Lower lobe of right lung (tissue), 2 donors: ENCODE results near the gene SCRG1. TPM values are rescaled to one million over a fixed set of nuclear protein-coding genes. Genes with fewer than 3 reads are reported as not detected.

ENCODE experiments used
- ATAC-seq, 2 donors: fragments of 200-7000 bp; cut with Tn5 transposase; one replicate each; pipeline ENCODE4 v1.9.1; 2020 to 2022; ENCODE audit warnings: mild to moderate bottlenecking in 2 of 2, moderate library complexity in 2 of 2
- DNase-seq: peaks from one replicate; pipeline ENCODE4 v3.0.0-alpha.2; 2020
- H3K27ac ChIP-seq: fragments of 200-600 bp; one replicate; pipeline ENCODE4 v1.8.0; 2022
- H3K27me3 ChIP-seq: fragments of 200-600 bp; one replicate; pipeline ENCODE4 v1.8.0; 2022; ENCODE audit warnings: low read depth
- H3K36me3 ChIP-seq: fragments of 200-600 bp; one replicate; pipeline ENCODE4 v1.8.0; 2022; ENCODE audit warnings: mild to moderate bottlenecking
- H3K4me1 ChIP-seq: fragments of 200-600 bp; one replicate; pipeline ENCODE4 v1.8.0; 2022
- H3K4me3 ChIP-seq: fragments of 200-600 bp; one replicate; pipeline ENCODE4 v1.8.0; 2022; ENCODE audit warnings: mild to moderate bottlenecking
- H3K9me3 ChIP-seq: fragments of 200-600 bp; one replicate; pipeline ENCODE4 v1.8.0; 2022
- CTCF ChIP-seq: fragments of 200-600 bp; IDR thresholded peaks from one replicate; pipeline ENCODE4 v1.8.0; 2022; ENCODE audit warnings: antibody characterized with exemption, mild to moderate bottlenecking
- intact Hi-C: fragments of 100-400 bp; cut with DNase I; formaldehyde crosslinking; loops from one replicate; pipeline ENCODE4 v1.11.0; 2022
- total RNA-seq: library from RNA; stranded (reverse); fragmentation: NEBNext Ultra II Directional; extraction: Animal tissue kit (Norgen Biotek cat#: 25700); gene quantifications from one replicate; pipeline ENCODE4 v1.2.1, GENCODE V29; 2021
- donor health status: DM: no; HTN: yes; CAD: no; lungs with severe emphysema.

Gene SCRG1
- total RNA-seq, 1 donor from 2014 or later, result 0.32 TPM

- Histone ChIP-seq H3K4me3 (no peak overlapping the region), H3K9me3 (no peaks in the 10 kb centered on the region), H3K36me3 (no peaks in the 10 kb centered on the region), H3K4me1 (peaks cover 6% of the 10 kb centered on the region), H3K27me3 (no peaks in the 10 kb centered on the region), H3K27ac (no peak overlapping the region)
- DNase-seq (no peak), ATAC-seq (no peak)
- TF ChIP-seq CTCF, result no peak
- intact Hi-C loops, result no loop called here
Observed at GRCh38 chr4:173362666-173363065, 36.2 kb downstream of the SCRG1 start.

DNA sequence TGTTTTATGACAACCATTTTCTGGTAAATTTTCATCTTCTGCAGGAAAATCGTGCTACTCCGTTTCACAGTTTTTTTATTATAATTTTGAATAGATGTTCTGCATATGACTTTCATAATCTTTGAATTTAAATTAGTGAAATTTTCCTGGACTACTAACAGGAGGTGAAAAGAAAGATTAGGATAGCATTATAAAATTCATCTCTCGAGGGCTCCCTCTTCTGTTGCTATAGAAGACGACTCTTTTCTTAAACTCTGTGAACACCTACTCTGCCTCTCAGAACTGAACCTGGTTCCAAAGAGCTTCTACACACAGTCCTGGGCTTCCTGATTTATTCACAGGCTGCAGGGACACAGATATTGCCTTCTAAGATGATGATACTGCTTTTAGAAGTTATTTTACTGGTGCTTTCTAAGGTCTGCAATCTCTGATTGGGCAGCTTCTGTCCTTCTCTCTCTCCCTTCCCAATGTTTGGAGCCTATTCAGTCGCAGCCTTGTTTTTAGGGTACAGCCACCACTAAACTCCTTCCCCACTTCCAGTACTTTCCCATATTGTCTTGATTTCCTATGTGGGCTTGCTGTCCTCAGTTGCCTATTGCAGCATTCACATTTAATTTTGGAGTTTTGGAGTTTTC, 38.2 kb downstream of the SCRG1 start:
- H3K27me3 ChIP-seq, result no peaks in the 10 kb centered on the region
- H3K9me3 ChIP-seq, result no peaks in the 10 kb centered on the region
- ATAC-seq (no peak), DNase-seq (no peak)
- TF ChIP-seq CTCF, result peak; percentile 6
- intact Hi-C loops, result no loop called here
- no peaks in the 10 kb centered on the region for H3K4me1 ChIP-seq
- no peak overlapping the region for H3K4me3 ChIP-seq
- no peaks in the 10 kb centered on the region for H3K36me3 ChIP-seq
- no peak overlapping the region for H3K27ac ChIP-seq

DNA sequence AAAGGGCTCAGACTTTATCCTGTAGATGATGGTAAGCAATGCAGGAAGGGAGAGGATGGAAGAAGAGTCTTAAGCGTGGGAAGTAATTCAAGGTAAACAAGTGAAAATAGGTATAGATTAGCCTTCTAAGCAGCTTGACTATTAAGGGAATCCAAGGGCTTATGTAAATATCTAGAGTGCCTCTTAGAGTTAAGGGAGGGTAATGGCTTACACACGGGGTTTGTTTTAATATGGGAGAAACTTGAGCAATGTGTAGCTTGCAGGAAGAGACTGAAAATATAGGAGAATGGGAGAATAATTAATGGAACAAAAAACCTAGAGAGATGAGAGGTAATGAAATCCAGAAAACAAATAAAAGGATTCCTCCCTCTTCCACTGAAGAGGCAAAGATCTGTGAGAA, 41.0 kb downstream of the SCRG1 start:
- peak in 1 of 2 donors; percentile 49 for ATAC-seq
- intact Hi-C loops, result no loop called here

GRCh38 chr4:173347467-173347866, 51.4 kb downstream of the SCRG1 start:
- no peaks in the 10 kb centered on the region for H3K36me3 ChIP-seq
- intact Hi-C loops, result no loop called here
- H3K4me1 ChIP-seq, result no peaks in the 10 kb centered on the region
- no peaks in the 10 kb centered on the region for H3K9me3 ChIP-seq
- ATAC-seq, result no peak
- no peak for DNase-seq
- TF ChIP-seq CTCF, result no peak
- no peak overlapping the region for H3K27ac ChIP-seq
- no peak overlapping the region for H3K4me3 ChIP-seq
- no peaks in the 10 kb centered on the region for H3K27me3 ChIP-seq

More for the DNA sequence above, 41.0 kb downstream of the SCRG1 start:
- Histone ChIP-seq H3K4me1 (no peaks in the 10 kb centered on the region), H3K4me3 (no peak overlapping the region), H3K27me3 (no peaks in the 10 kb centered on the region), H3K27ac (no peak overlapping the region), H3K36me3 (no peaks in the 10 kb centered on the region), H3K9me3 (no peaks in the 10 kb centered on the region)
- no peak for TF ChIP-seq CTCF
- DNase-seq, result no peak

DNA sequence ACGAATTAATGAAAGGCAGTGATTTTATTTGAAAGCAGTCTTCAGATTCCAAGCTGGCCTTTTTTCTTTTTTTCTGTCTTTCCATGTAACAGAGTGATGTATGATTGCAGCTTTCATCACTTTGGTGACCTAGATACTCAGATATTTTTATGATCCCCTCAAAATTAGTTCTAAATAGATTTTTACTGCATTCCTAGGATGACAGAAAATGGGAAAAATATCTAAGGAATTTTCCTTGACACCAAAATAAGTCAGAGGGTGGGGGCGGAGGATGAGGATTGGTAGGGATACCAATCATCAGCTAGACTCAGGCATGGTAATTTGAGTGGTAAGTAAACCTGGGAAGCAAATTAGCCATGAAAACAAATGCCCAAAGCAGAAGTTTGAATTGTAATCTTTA, 52.8 kb downstream of the SCRG1 start:
- intact Hi-C loops, result no loop called here

More for the DNA sequence above, 52.8 kb downstream of the SCRG1 start:
- Histone ChIP-seq H3K27me3 (no peaks in the 10 kb centered on the region), H3K4me1 (no peaks in the 10 kb centered on the region), H3K4me3 (no peak overlapping the region), H3K36me3 (no peaks in the 10 kb centered on the region), H3K27ac (no peak overlapping the region), H3K9me3 (no peaks in the 10 kb centered on the region)
- DNase-seq (no peak), ATAC-seq (no peak)
- TF ChIP-seq CTCF, result no peak
